OCI-LY1 (cell line): ENCODE measurements around the gene INSYN2A.

Source experiments
- H2AFZ ChIP-seq: fragments of 200-600 bp; sonication (generic), shearing (Covaris generic); 2 replicates; pipeline ENCODE4 v1.6.0; 2014; ENCODE audit warnings: antibody characterized with exemption, mild to moderate bottlenecking, low read length
- H3F3A ChIP-seq: fragments of 200-600 bp; sonication (generic), shearing (Covaris generic); 2 replicates; pipeline ENCODE4 v1.6.0; 2014; ENCODE audit warnings: mild to moderate bottlenecking, antibody characterized with exemption, low read length, moderate library complexity; ENCODE audit not compliant: insufficient read depth
- H3K27ac ChIP-seq: fragments of 200-600 bp; sonication (generic); 2 replicates; pipeline ENCODE4 v1.5.1; 2014; ENCODE audit warnings: low read length, mixed run types, mild to moderate bottlenecking, low read depth; ENCODE audit not compliant: poor library complexity, severe bottlenecking
- H3K27me3 ChIP-seq: fragments of 200-600 bp; sonication (generic); 2 replicates; pipeline ENCODE4 v1.6.0; 2014; ENCODE audit warnings: antibody characterized with exemption, mild to moderate bottlenecking, low read length, moderate library complexity; ENCODE audit not compliant: insufficient read depth
- H3K36me3 ChIP-seq: fragments of 200-600 bp; sonication (generic); 2 replicates; pipeline ENCODE4 v1.6.1; 2014; ENCODE audit warnings: mild to moderate bottlenecking, antibody characterized with exemption, low read length, moderate library complexity, mixed read lengths; ENCODE audit not compliant: insufficient read depth
- H3K4me1 ChIP-seq: fragments of 200-600 bp; sonication (generic); 2 replicates; pipeline ENCODE4 v1.5.1; 2014; ENCODE audit warnings: mild to moderate bottlenecking, low read length, moderate library complexity; ENCODE audit not compliant: insufficient read depth, severe bottlenecking
- H3K4me2 ChIP-seq: fragments of 200-600 bp; sonication (generic), shearing (Covaris generic); 2 replicates; pipeline ENCODE4 v1.6.1; 2014; ENCODE audit warnings: low read length
- H3K4me3 ChIP-seq: fragments of 200-600 bp; sonication (generic); 2 replicates; pipeline ENCODE4 v1.5.1; 2014; ENCODE audit warnings: low read length, low read depth, mild to moderate bottlenecking, mixed read lengths; ENCODE audit not compliant: poor library complexity, severe bottlenecking
- H3K79me2 ChIP-seq: fragments of 200-600 bp; shearing (Covaris generic); 2 replicates; pipeline ENCODE4 v1.6.1; 2016; ENCODE audit warnings: mixed run types, low read length, mixed read lengths; ENCODE audit not compliant: insufficient read depth
- H3K9ac ChIP-seq: fragments of 200-600 bp; sonication (generic), shearing (Covaris generic); 2 replicates; pipeline ENCODE4 v1.6.1; 2014; ENCODE audit warnings: mild to moderate bottlenecking, low read length, mixed read lengths
- H3K9me2 ChIP-seq: fragments of 200-600 bp; sonication (generic), shearing (Covaris generic); 2 replicates; pipeline ENCODE4 v1.6.1; 2014; ENCODE audit warnings: low read depth, mild to moderate bottlenecking, low read length, mixed read lengths
- H3K9me3 ChIP-seq: fragments of 200-600 bp; shearing (Covaris generic); 2 replicates; pipeline ENCODE4 v1.6.1; 2014; ENCODE audit warnings: low read length, mixed read lengths
- H4K20me1 ChIP-seq: fragments of 200-600 bp; sonication (generic), shearing (Covaris generic); 2 replicates; pipeline ENCODE4 v1.6.0; 2016; ENCODE audit warnings: mild to moderate bottlenecking, low read length; ENCODE audit not compliant: insufficient read depth
- CTCF ChIP-seq: fragments of 200-600 bp; sonication (generic), shearing (Covaris generic); IDR thresholded peaks from 2 replicates; pipeline ENCODE4 v1.5.1; 2017; ENCODE audit warnings: mild to moderate bottlenecking, antibody characterized with exemption, low read length, moderate library complexity, mixed read lengths
- EZH2 ChIP-seq: fragments of 200-600 bp; sonication (generic), shearing (Covaris generic); IDR thresholded peaks from 2 replicates; pipeline ENCODE4 v1.8.0; 2017; ENCODE audit warnings: borderline replicate concordance, mixed run types, mild to moderate bottlenecking, antibody characterized with exemption, low read length, moderate library complexity, mixed read lengths

The INSYN2A gene

DNA sequence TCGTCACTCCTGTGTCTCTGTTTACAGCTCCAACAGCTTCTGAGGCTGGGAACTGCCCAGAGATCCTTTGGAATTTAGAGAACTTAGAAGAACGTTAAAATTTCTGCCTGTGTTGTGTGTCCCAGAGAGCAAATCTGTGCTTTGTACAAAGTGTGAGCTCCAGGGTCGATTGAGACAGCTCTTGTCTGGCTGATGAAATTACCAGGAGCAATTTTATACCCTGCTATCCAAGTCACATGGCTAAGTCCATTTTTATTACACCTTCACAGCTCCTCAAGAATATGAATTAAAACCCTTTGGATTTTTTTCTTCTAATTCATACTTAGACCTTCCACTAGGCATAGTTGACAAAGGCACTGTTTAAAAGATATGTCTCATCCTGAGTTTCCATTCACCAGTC lies 46.5 kb upstream of the INSYN2A start:
- no peaks in the 10 kb centered on the region for H4K20me1 ChIP-seq
- H3K9me3 ChIP-seq = no peaks in the 10 kb centered on the region
- no peak for TF ChIP-seq EZH2
- TF ChIP-seq CTCF = no peak
- no peaks in the 10 kb centered on the region for H3K79me2 ChIP-seq
- no peak overlapping the region for H3K4me2 ChIP-seq
- no peak overlapping the region for H3K27ac ChIP-seq
- H3K9me2 ChIP-seq = no peaks in the 10 kb centered on the region
- H3K4me3 ChIP-seq = no peak overlapping the region
- H3K27me3 ChIP-seq = no peaks in the 10 kb centered on the region
- no peaks in the 10 kb centered on the region for H3K4me1 ChIP-seq
- no peak overlapping the region for H2AFZ ChIP-seq
- H3K36me3 ChIP-seq = no peaks in the 10 kb centered on the region
- no peak overlapping the region for H3K9ac ChIP-seq
- no peaks in the 10 kb centered on the region for H3F3A ChIP-seq

DNA sequence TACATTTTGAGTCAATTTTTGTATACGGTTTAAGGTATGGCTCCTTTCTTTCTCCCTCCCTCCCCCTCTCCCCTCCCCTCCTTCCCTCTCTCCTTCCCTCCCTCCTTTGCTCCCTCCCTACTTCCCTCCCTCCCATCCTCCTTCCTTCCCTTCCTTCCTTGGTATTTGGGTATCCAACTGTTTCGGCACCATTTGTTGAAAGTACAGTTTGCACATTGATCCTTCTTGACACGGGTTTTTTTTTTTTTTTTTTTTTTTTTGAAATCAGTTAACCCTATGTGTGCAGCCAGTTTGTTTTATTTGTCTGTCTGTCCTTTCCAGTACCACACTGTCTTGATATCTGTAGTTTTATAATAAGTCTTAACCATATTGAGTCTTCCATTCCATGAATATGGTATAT lies 39.9 kb upstream of the INSYN2A start:
- Histone ChIP-seq H3K27ac (no peak overlapping the region), H3K9ac (no peak overlapping the region), H3K36me3 (no peaks in the 10 kb centered on the region), H3K4me3 (no peak overlapping the region), H3K9me3 (no peaks in the 10 kb centered on the region), H3K9me2 (no peaks in the 10 kb centered on the region), H3F3A (no peaks in the 10 kb centered on the region), H3K4me1 (no peaks in the 10 kb centered on the region), H3K4me2 (no peak overlapping the region), H3K27me3 (no peaks in the 10 kb centered on the region), H4K20me1 (no peaks in the 10 kb centered on the region), H3K79me2 (no peaks in the 10 kb centered on the region), H2AFZ (no peak overlapping the region)
- no peak for TF ChIP-seq CTCF
- no peak for TF ChIP-seq EZH2

GRCh38 chr10:127234306-127234800 lies 38.0 kb upstream of the INSYN2A start:
- Histone ChIP-seq H4K20me1 (no peaks in the 10 kb centered on the region), H3K4me2 (no peak overlapping the region), H2AFZ (no peak overlapping the region), H3K4me1 (no peaks in the 10 kb centered on the region), H3K27me3 (no peaks in the 10 kb centered on the region), H3K4me3 (no peak overlapping the region), H3K79me2 (no peaks in the 10 kb centered on the region), H3F3A (no peaks in the 10 kb centered on the region), H3K9ac (no peak overlapping the region), H3K27ac (no peak overlapping the region), H3K9me3 (no peaks in the 10 kb centered on the region), H3K36me3 (no peaks in the 10 kb centered on the region), H3K9me2 (no peaks in the 10 kb centered on the region)
- no peak for TF ChIP-seq CTCF
- no peak for TF ChIP-seq EZH2
